Nephron (organoid): ENCODE measurements around the gene PRKAR1B.

Experiments
- H3K27ac Mint-ChIP-seq, 3 experiments: 2 replicates each; pipeline ENCODE4 v1.8.0; 2020; ENCODE audit warnings: mixed read lengths in 3 of 3, mild to moderate bottlenecking in 2 of 3, moderate library complexity in 1 of 3
- H3K27me3 Mint-ChIP-seq: 2 replicates; pipeline ENCODE4 v1.8.0; 2021; ENCODE audit warnings: low read depth, mild to moderate bottlenecking, moderate library complexity, mixed read lengths
- H3K36me3 Mint-ChIP-seq: 2 replicates; pipeline ENCODE4 v1.8.0; 2020; ENCODE audit warnings: low read depth, mixed read lengths
- H3K4me1 Mint-ChIP-seq: 2 replicates; pipeline ENCODE4 v1.8.0; 2020; ENCODE audit warnings: mixed read lengths
- H3K4me3 Mint-ChIP-seq, 3 experiments: 2 replicates each; pipeline ENCODE4 v1.8.0; 2020; ENCODE audit warnings: mild to moderate bottlenecking in 3 of 3, mixed read lengths in 3 of 3, moderate library complexity in 2 of 3
- H3K9me3 Mint-ChIP-seq: 2 replicates; pipeline ENCODE4 v1.8.0; 2020; ENCODE audit warnings: mixed read lengths
- CTCF ChIP-seq, 3 experiments: fragments of 200-600 bp; sonication (generic); IDR thresholded peaks; one replicate each; pipeline ENCODE4 v1.5.0; 2021; ENCODE audit warnings: antibody characterized with exemption in 3 of 3; ENCODE audit not compliant: unreplicated experiment in 3 of 3

Gene PRKAR1B

GRCh38 chr7:738241-738640 lies 11.2 kb upstream of the PRKAR1B start:
- no peak overlapping the region for H3K4me3 Mint-ChIP-seq
- H3K9me3 Mint-ChIP-seq = no peaks in the 10 kb centered on the region
- no peak for TF ChIP-seq CTCF (IDR thresholded peaks at IDR 0.05; ENCODE audit: unreplicated experiment in 3 of 3)
- H3K27ac Mint-ChIP-seq = no peak overlapping the region
- peaks cover under 1% of the 10 kb centered on the region for H3K4me1 Mint-ChIP-seq
- no peaks in the 10 kb centered on the region for H3K27me3 Mint-ChIP-seq
- H3K36me3 Mint-ChIP-seq = peaks cover 34% of the 10 kb centered on the region

GRCh38 chr7:734808-735207 lies 7.7 kb upstream of the PRKAR1B start:
- no peaks in the 10 kb centered on the region for H3K27me3 Mint-ChIP-seq
- peaks cover 29% of the 10 kb centered on the region for H3K36me3 Mint-ChIP-seq
- no peak for TF ChIP-seq CTCF (IDR thresholded peaks at IDR 0.05; ENCODE audit: unreplicated experiment in 3 of 3)
- no peak overlapping the region for H3K27ac Mint-ChIP-seq
- peaks cover 28% of the 10 kb centered on the region for H3K4me1 Mint-ChIP-seq
- H3K4me3 Mint-ChIP-seq = no peak overlapping the region
- no peaks in the 10 kb centered on the region for H3K9me3 Mint-ChIP-seq

GRCh38 chr7:734214-734613 lies 7.1 kb upstream of the PRKAR1B start:
- H3K27me3 Mint-ChIP-seq = no peaks in the 10 kb centered on the region
- H3K4me3 Mint-ChIP-seq = no peak overlapping the region
- no peaks in the 10 kb centered on the region for H3K9me3 Mint-ChIP-seq
- H3K4me1 Mint-ChIP-seq = peaks cover 32% of the 10 kb centered on the region
- H3K27ac Mint-ChIP-seq = no peak overlapping the region
- no peak for TF ChIP-seq CTCF (IDR thresholded peaks at IDR 0.05; ENCODE audit: unreplicated experiment in 3 of 3)
- peaks cover 32% of the 10 kb centered on the region for H3K36me3 Mint-ChIP-seq

GRCh38 chr7:732556-732955 lies 5.5 kb upstream of the PRKAR1B start:
- H3K4me1 Mint-ChIP-seq = peaks cover 40% of the 10 kb centered on the region
- peak overlapping the region in 2 of 3 experiments; percentile 13 for H3K4me3 Mint-ChIP-seq
- no peaks in the 10 kb centered on the region for H3K27me3 Mint-ChIP-seq
- H3K9me3 Mint-ChIP-seq = no peaks in the 10 kb centered on the region
- no peak for TF ChIP-seq CTCF (IDR thresholded peaks at IDR 0.05; ENCODE audit: unreplicated experiment in 3 of 3)
- peaks cover 22% of the 10 kb centered on the region for H3K36me3 Mint-ChIP-seq
- no peak overlapping the region for H3K27ac Mint-ChIP-seq

GRCh38 chr7:732094-732541 lies 5.0 kb upstream of the PRKAR1B start:
- Mint-ChIP-seq H3K27ac (no peak overlapping the region), H3K4me1 (peaks cover 40% of the 10 kb centered on the region), H3K4me3 (peak overlapping the region in 1 of 3 experiments; percentile 13), H3K9me3 (no peaks in the 10 kb centered on the region), H3K36me3 (peaks cover 19% of the 10 kb centered on the region), H3K27me3 (no peaks in the 10 kb centered on the region)
- TF ChIP-seq CTCF (IDR thresholded peaks at IDR 0.05; ENCODE audit: unreplicated experiment in 3 of 3) = no peak

- H3K27me3 Mint-ChIP-seq = no peaks in the 10 kb centered on the region
- peak overlapping the region; percentile 43 to 78 (median 64) for H3K4me3 Mint-ChIP-seq
- peak overlapping the region in 1 of 3 experiments; percentile 54 for H3K27ac Mint-ChIP-seq
- H3K36me3 Mint-ChIP-seq = peaks cover 19% of the 10 kb centered on the region
- H3K9me3 Mint-ChIP-seq = no peaks in the 10 kb centered on the region
- H3K4me1 Mint-ChIP-seq = peaks cover 40% of the 10 kb centered on the region
- TF ChIP-seq CTCF (IDR thresholded peaks at IDR 0.05; ENCODE audit: unreplicated experiment in 3 of 3) = no peak
These were observed 4.5 kb upstream of the PRKAR1B start for GRCh38 chr7:731440-732085.
